NCI-H82 treated with DMSO at 0.1 percent for 48 hours (cell line): Measurements from ENCODE around the gene OSBPL8.

Source experiments
- DNase-seq: peaks from one replicate; lab custom pipeline; 2025; ENCODE audit not compliant: unreplicated experiment; lab: John Stamatoyannopoulos, UW

The OSBPL8 gene

GRCh38 chr12:76558684-76559399, 729 bp downstream of the OSBPL8 start:
- no peak for DNase-seq

- DNase-seq: no peak
Measured at GRCh38 chr12:76556368-76556767, 3.2 kb downstream of the OSBPL8 start.

GRCh38 chr12:76555797-76556196, 3.8 kb downstream of the OSBPL8 start:
- DNase-seq: no peak

GRCh38 chr12:76555231-76555767, 4.3 kb downstream of the OSBPL8 start:
- no peak for DNase-seq

GRCh38 chr12:76554405-76555230, 5.0 kb downstream of the OSBPL8 start:
- DNase-seq: peak; percentile 54

- DNase-seq: no peak
Measured at GRCh38 chr12:76552343-76552938, 7.1 kb downstream of the OSBPL8 start.

GRCh38 chr12:76551482-76551888, 8.1 kb downstream of the OSBPL8 start:
- DNase-seq: no peak

- DNase-seq: no peak
Measured at GRCh38 chr12:76549131-76549530, 10.4 kb downstream of the OSBPL8 start.

- DNase-seq: no peak
Measured at GRCh38 chr12:76548222-76548837, 11.2 kb downstream of the OSBPL8 start.

- DNase-seq: no peak
Measured at GRCh38 chr12:76547526-76547925, 12.0 kb downstream of the OSBPL8 start.

- DNase-seq: no peak
Measured at GRCh38 chr12:76546889-76547288, 12.7 kb downstream of the OSBPL8 start.

- DNase-seq: no peak
Measured at GRCh38 chr12:76545486-76545885, 14.1 kb downstream of the OSBPL8 start.

GRCh38 chr12:76544601-76545261, 14.8 kb downstream of the OSBPL8 start:
- no peak for DNase-seq

- DNase-seq: no peak
Measured at GRCh38 chr12:76543813-76544347, 15.7 kb downstream of the OSBPL8 start.

- DNase-seq: no peak
Measured at GRCh38 chr12:76542908-76543307, 16.7 kb downstream of the OSBPL8 start.

GRCh38 chr12:76539727-76540126, 19.8 kb downstream of the OSBPL8 start:
- DNase-seq: no peak

GRCh38 chr12:76537923-76538322, 21.6 kb downstream of the OSBPL8 start:
- no peak for DNase-seq

GRCh38 chr12:76536546-76536945, 23.0 kb downstream of the OSBPL8 start:
- DNase-seq: no peak

GRCh38 chr12:76535170-76535569, 24.4 kb downstream of the OSBPL8 start:
- no peak for DNase-seq

- DNase-seq: no peak
Measured at GRCh38 chr12:76533331-76533730, 26.2 kb downstream of the OSBPL8 start.
